GM19043 (cell line): ENCODE data around the gene PRLR.

ENCODE experiments used
- ATAC-seq: cut with Tn5 transposase; IDR thresholded peaks from one replicate; pipeline ENCODE4 v1.9.1; 2021; ENCODE audit warnings: low read depth; ENCODE audit not compliant: unreplicated experiment

The PRLR gene

DNA sequence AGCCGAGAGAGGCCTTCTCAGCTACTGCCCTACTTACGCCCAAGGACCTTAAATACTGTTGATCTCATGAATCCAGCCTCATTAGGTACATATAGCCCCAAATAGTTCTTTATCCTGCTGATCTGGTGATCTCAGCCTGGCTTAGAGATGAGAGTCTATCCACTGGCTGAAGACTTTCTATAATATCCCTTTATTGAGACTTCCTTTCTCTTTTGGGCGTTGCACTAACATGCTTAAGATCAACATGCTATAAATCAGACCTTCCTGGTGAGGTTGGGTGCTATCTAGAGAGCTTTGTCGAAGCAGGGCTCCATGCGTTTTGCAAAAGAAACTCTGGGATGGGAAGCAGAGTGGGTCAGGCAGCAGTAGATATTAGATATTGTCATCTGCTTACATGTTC, 138.6 kb downstream of the PRLR start:
- no peak for ATAC-seq

DNA sequence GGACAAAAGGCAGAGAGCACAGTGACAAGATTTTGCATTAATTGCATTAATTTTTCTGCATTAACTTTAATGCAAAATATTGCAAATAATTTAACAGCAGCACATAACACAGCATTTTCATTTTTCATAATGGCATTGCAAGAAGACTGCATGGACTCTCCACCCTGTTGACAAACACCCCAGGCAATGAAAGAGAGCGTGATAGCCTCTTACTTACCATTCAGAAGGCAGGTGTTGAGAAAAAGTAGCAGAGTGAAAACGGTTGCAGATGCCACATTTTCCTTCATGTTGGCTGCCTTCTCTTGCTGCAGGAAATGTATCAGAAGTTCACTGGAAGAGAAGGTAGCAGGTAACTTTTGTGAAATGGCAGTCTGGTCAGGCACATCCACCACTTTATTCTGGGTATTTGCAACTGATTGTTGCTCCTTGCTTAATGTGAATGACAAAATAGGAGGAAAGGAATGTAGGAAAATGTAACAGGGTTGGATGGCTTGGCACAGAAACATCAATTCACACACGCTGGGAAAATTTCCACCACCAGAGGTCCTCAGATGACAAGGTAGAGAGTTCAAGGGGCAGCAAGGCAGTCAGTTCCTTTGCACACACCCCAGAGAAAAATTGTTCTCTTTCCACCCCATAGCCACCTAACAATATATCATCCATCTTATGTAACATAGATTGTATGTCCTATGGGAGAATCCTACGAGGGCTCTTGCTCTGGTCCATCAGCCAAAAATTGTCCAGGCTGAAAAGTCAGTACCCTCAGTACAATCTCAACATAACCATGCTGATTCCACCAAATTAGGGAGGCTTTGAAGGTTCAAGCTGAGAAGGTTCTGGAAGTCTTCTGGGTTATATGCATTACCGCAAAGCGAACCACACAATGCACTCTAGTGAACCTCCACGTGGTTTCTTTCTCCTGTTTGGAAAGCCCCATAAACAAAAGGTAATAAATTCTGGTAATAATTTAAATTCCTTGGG, 140.7 kb downstream of the PRLR start:
- ATAC-seq: peak; percentile 66

- no peak for ATAC-seq
Observed at GRCh38 chr5:35087991-35088390, 142.3 kb downstream of the PRLR start.

- no peak for ATAC-seq
Observed at GRCh38 chr5:35083150-35083549, 147.1 kb downstream of the PRLR start.

GRCh38 chr5:35082530-35082929, 147.8 kb downstream of the PRLR start:
- no peak for ATAC-seq

DNA sequence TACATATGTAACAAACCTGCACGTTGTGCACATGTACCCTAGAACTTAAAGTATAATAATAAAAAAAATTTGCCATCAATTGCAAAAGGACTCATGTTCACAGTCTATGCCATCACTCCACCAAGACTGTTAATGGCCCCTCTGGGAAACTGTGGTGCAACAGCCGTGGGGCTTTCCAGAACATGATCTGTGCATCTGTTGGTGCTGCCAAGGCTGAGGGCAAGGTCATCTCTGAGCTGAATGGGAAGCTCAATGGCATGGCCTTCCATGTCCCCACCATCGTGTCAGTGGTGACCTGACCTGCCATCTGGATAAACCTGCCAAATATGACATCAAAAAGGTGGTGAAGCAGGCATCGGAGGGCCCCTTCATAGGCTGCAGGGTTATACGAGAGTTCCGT, 149.2 kb downstream of the PRLR start:
- ATAC-seq: no peak

DNA sequence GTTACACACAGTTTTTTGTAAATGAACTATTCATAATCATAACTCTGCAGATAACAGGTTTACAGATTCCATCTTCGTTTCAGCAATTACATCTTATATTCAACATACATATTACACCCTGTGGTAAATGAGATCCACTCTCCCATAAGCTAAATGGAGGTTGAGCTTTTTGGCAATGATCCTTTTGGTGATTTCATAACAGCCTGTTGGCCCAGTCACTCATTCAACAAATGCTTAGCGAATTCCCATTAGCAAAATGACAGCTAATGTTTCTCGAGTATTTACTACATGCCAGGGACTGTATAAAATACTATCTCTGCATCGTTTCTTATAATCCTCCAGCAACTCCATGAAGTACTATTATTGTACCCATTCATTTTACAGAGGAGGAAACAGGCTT, 157.1 kb downstream of the PRLR start:
- no peak for ATAC-seq

GRCh38 chr5:35069188-35069587, 161.1 kb downstream of the PRLR start:
- no peak for ATAC-seq

DNA sequence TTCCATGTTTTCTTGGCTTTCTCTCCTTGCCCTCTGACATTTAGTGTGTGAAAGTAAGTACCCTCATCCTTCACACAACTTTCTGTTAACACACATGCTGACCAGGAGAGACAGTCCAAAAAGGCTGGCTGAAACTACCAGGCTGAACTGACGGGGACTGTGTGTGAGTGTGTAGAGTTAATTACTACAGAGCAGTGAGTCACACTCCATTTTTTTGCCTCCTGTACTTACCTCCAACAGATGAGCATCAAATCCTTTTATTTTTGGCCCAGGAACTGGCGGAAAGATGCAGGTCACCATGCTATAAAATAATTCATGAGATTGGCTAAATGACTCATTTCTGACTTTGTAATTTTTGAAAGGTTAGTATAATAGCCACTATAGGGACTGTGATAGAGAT, 162.3 kb downstream of the PRLR start:
- no peak for ATAC-seq

- peak; percentile 89 for ATAC-seq
Observed at GRCh38 chr5:35066260-35066795, 164.0 kb downstream of the PRLR start.

DNA sequence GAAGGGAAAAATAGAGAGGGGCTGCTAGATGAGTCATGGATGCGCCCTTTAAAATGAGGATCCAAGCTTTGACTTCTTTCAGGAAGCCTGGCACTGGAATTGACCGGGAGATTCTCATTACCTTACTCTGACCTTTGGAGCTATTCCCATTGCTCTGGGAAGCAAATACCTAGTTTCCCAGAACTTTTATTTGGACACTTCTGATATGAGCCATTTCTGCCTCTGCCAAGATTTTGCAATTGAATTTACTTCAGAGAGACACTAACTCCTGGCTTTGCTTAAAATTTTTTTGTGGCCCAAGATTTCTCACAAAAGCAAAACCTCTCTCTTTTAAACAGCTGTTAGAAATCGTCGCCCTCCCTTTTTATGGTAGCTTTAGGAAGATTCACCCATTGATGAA, 166.9 kb downstream of the PRLR start:
- ATAC-seq: no peak

DNA sequence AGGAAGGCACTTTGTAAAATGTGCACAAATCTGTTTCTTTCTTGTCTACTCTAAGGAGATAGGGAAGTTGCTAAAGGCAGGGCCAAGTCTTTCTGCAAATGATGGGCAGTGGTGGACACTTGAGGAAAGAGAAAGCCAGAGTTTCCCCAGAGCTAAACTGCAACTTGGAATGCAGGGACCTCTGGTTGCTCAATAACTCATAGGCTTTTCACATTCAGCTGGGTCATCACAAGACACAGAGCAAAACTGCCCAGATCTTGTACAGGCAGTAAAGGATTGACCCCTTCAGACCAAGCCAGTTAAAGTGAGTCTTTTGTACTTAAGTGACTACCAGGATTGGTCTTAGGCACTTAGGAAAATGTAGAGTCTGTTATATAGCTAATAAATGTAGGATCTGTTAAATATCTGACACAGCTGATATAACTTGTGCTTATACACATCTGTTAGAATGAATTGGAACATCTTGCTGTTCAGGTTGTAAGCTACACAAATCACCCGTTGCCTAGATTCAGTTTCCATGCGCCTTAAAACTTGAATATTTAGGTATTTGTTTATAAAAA, 169.0 kb downstream of the PRLR start:
- ATAC-seq: no peak

- no peak for ATAC-seq
Observed at GRCh38 chr5:35060236-35060635, 170.1 kb downstream of the PRLR start.

- ATAC-seq: no peak
Observed at GRCh38 chr5:35059251-35059650, 171.0 kb downstream of the PRLR start.

DNA sequence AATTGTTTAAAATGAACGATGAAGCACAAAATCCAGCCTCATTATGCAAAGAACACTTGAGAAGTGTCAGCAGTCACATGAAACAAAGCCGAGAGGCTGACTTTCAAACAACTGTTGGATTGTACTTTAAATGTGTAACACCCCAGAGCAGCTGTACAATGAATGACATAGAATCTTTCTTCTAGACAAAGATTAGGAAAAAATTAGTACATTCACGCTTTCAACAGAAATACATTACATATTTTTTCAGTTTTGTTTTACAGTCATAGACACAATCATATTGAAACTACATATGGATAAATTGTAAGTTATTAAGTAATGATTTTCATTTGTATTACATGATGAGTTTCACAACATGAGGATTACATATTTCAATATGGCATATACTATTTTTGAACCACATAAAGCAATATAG, 171.9 kb downstream of the PRLR start:
- ATAC-seq: peak; percentile 88

DNA sequence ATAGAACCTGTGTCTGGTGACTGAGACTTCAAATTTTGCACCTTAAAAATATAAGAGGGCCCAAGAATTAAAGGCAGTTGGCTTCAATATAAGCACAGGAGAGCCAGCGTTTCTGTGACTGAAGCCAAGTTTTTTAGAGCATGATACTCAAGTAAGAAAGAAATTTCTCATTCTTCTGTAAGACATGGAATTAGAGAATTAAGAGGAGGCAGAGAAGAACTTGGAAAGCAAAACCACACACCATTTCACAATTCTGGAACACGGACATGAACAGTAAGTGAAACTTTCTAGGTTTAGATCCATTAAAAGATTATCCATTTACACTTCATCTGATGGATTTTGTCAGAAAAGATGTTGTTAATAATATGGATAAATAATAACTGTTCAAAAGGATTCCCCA, 173.6 kb downstream of the PRLR start:
- no peak for ATAC-seq

- no peak for ATAC-seq
Observed at GRCh38 chr5:35052838-35053237, 177.4 kb downstream of the PRLR start.

GRCh38 chr5:35050541-35051126, 179.7 kb downstream of the PRLR start:
- ATAC-seq: no peak

DNA sequence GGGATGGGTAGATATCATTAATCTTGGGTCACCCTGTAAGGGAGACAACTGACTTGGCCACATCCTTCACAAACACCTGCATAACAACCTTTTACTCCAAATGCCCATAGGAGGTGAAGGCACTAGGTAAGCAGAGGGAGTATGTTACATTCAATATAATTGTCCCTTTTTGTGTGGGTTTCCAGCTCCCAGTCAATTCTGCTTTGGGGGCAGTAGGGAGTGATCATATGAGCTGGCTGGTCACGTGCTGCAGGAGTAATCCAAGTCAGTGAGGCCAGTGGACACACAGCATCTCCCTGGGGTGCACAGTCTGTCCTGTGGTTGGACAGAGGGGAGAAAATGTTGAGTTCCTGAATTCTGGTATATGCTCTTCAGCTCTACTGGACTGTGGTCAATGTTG, 181.4 kb downstream of the PRLR start:
- ATAC-seq: no peak

- ATAC-seq: no peak
Observed at GRCh38 chr5:35047785-35048404, 182.4 kb downstream of the PRLR start, which contains the start of gene AGXT2. Gene AGXT2, minus strand, starts transcription at chr5:35047949. Its CDS starts 57 bp downstream, at chr5:35047892.

- ATAC-seq: no peak
Observed at GRCh38 chr5:35046774-35047173, 183.5 kb downstream of the PRLR start.
